CD4-positive, alpha-beta memory T cell (primary cell): ENCODE measurements around the gene CTDSP1. TPM values are rescaled to one million over a fixed set of nuclear protein-coding genes. Genes with fewer than 3 reads are reported as not detected.
A peak's percentile ranks its signal among the peaks of the same experiment; 100 is the strongest.

Source experiments
- CTCF ChIA-PET: fragments of 350-600 bp; sonication (Branson Sonifier 250); formaldehyde crosslinking; loops from one replicate; lab custom pipeline; 2021; ENCODE audit warnings: inconsistent platforms; ENCODE audit not compliant: partially characterized antibody; lab: Charles Lee
- POLR2A ChIA-PET: fragments of 350-600 bp; sonication (Branson Sonifier 250); formaldehyde crosslinking; loops from one replicate; lab custom pipeline; 2021; ENCODE audit not compliant: partially characterized antibody; lab: Charles Lee
- DNase-seq, 5 donors: peaks; one replicate each; pipeline versions ENCODE4 v3.0.0 to v3.0.0-alpha.2; 2020 to 2022; ENCODE audit warnings: mixed read lengths in 1 of 5
- H3K27ac ChIP-seq: one replicate; pipeline ENCODE4 v1.7.0; 2013; ENCODE audit warnings: low read depth, low read length
- H3K27me3 ChIP-seq: 2 replicates; pipeline ENCODE4 v1.7.0; 2013; ENCODE audit warnings: mild to moderate bottlenecking, low read length, moderate library complexity; ENCODE audit not compliant: insufficient read depth
- H3K36me3 ChIP-seq: 2 replicates; pipeline ENCODE4 v1.7.0; 2013; ENCODE audit warnings: mild to moderate bottlenecking, low read length, moderate library complexity; ENCODE audit not compliant: insufficient read depth
- H3K4me1 ChIP-seq: 2 replicates; pipeline ENCODE4 v1.7.0; 2013; ENCODE audit warnings: mild to moderate bottlenecking, low read length, moderate library complexity; ENCODE audit not compliant: insufficient read depth
- H3K4me3 ChIP-seq, 2 donors: one replicate each; pipeline ENCODE4 v1.7.0; 2013; ENCODE audit warnings: low read length in 2 of 2, mild to moderate bottlenecking in 1 of 2
- H3K9me3 ChIP-seq, 2 donors: one replicate each; pipeline ENCODE4 v1.7.0; 2013; ENCODE audit warnings: low read length in 2 of 2, control low read depth in 1 of 2; ENCODE audit not compliant: control insufficient read depth in 1 of 2
- H3K27ac Mint-ChIP-seq, 7 donors: one replicate each; pipeline ENCODE4 v1.8.0; 2020 to 2021; ENCODE audit warnings: mixed read lengths in 7 of 7, mild to moderate bottlenecking in 6 of 7, inconsistent platforms in 3 of 7, moderate library complexity in 3 of 7
- H3K27me3 Mint-ChIP-seq, 2 donors: one replicate each; pipeline ENCODE4 v1.8.0; 2020 to 2021; ENCODE audit warnings: mixed read lengths in 2 of 2
- H3K36me3 Mint-ChIP-seq, 2 donors: one replicate each; pipeline ENCODE4 v1.8.0; 2020 to 2021; ENCODE audit warnings: mixed read lengths in 2 of 2, inconsistent platforms in 1 of 2, mild to moderate bottlenecking in 1 of 2
- H3K4me1 Mint-ChIP-seq, 4 donors: one replicate each; pipeline ENCODE4 v1.8.0; 2020 to 2021; ENCODE audit warnings: mixed read lengths in 4 of 4, mild to moderate bottlenecking in 1 of 4
- H3K4me3 Mint-ChIP-seq, 8 donors: one replicate each; pipeline ENCODE4 v1.8.0; 2020 to 2021; ENCODE audit warnings: mixed read lengths in 8 of 8, mild to moderate bottlenecking in 7 of 8, moderate library complexity in 6 of 8, inconsistent platforms in 3 of 8
- H3K9me3 Mint-ChIP-seq, 8 donors: one replicate each; pipeline ENCODE4 v1.8.0; 2020 to 2021; ENCODE audit warnings: mixed read lengths in 8 of 8, mild to moderate bottlenecking in 5 of 8, inconsistent platforms in 3 of 8, moderate library complexity in 1 of 8
- intact Hi-C: fragments of 100-400 bp; cut with micrococcal nuclease; formaldehyde crosslinking; loops from one replicate; pipeline ENCODE4 v1.15.1; 2023
- polyA plus RNA-seq, 2 donors: library from polyadenylated mRNA; unstranded; fragments of 300-500 nt; fragmentation: Illumina TruSeq; gene quantifications; one replicate each; pipeline ENCODE4 v1.2.3, GENCODE V29; 2021
- total RNA-seq, 2 experiments: library from RNA; stranded (reverse); gene quantifications; one replicate each; pipeline ENCODE4 v1.2.3, GENCODE V29; 2021

CTDSP1 gene
- total and polyA plus RNA-seq, 4 experiments from 2014 or later, result 26.4 to 183 (median 110) TPM

GRCh38 chr2:218395456-218395825 lies 4.2 kb upstream of the CTDSP1 start:
- no peak overlapping the region for H3K4me3 ChIP-seq
- CTCF ChIA-PET, result interaction anchor here (1.0 to 6.6 kb wide), 8 partner anchors 11 to 123 kb away, joined by 3 to 62 read pairs (median 17); partner anchors contain the start of genes AAMP, CATIP, PNKD and TMBIM1
- peaks cover 15 to 51% (median 36%) of the 10 kb centered on the region in 4 donors for H3K4me1 Mint-ChIP-seq
- H3K36me3 Mint-ChIP-seq, result peaks cover 0 to 9% of the 10 kb centered on the region in 2 donors
- no peaks in the 10 kb centered on the region for H3K9me3 ChIP-seq
- no peaks in the 10 kb centered on the region for H3K27me3 ChIP-seq
- POLR2A ChIA-PET, result interaction anchor here (0.6 to 5.6 kb wide), 19 partner anchors 8 to 194 kb away, joined by 3 to 139 read pairs (median 10); partner anchors contain the start of genes AAMP, ARPC2, CATIP and PNKD
- H3K27me3 Mint-ChIP-seq, result no peaks in the 10 kb centered on the region
- intact Hi-C loops, result loop anchor here (5.0 kb wide), 3 partner anchors 502 to 857 kb away; partner anchors contain the start of genes CNPPD1, RETREG2, TUBA4A and TUBA4B
- H3K4me1 ChIP-seq, result peaks cover 48% of the 10 kb centered on the region
- H3K4me3 Mint-ChIP-seq, result peak overlapping the region; percentile 74 to 93 (median 88)
- peak overlapping the region; percentile 77 to 100 (median 92) for H3K27ac Mint-ChIP-seq
- DNase-seq, result no peak
- H3K36me3 ChIP-seq, result no peaks in the 10 kb centered on the region
- peaks cover 0 to 3% (median 0%) of the 10 kb centered on the region in 8 donors for H3K9me3 Mint-ChIP-seq
- H3K27ac ChIP-seq, result peak overlapping the region; percentile 89

GRCh38 chr2:218395826-218396687 lies 3.6 kb upstream of the CTDSP1 start:
- intact Hi-C loops, result loop anchor here (1.0 to 5.0 kb wide), 10 partner anchors 10 to 856 kb away; partner anchors contain the start of genes AAMP, CATIP, CNOT9 and CNPPD1
- peaks cover 49% of the 10 kb centered on the region for H3K4me1 ChIP-seq
- POLR2A ChIA-PET, result interaction anchor here (0.9 to 5.6 kb wide), 27 partner anchors 9 to 854 kb away, joined by 3 to 139 read pairs (median 7); partner anchors contain the start of genes AAMP, ARPC2, BCS1L and CATIP

GRCh38 chr2:218396688-218397462 lies 2.8 kb upstream of the CTDSP1 start:
- peaks cover 2% of the 10 kb centered on the region for H3K36me3 ChIP-seq
- H3K4me3 ChIP-seq, result peak overlapping the region; percentile 97 to 98
- H3K27ac ChIP-seq, result peak overlapping the region; percentile 89
- peak; percentile 82 to 91 (median 84) for DNase-seq
- H3K27me3 ChIP-seq, result no peaks in the 10 kb centered on the region
- CTCF ChIA-PET, result interaction anchor here (0.6 to 6.6 kb wide), 18 partner anchors 7 to 881 kb away, joined by 3 to 62 read pairs (median 4); partner anchors contain the start of genes AAMP, BCS1L, CATIP and PNKD
- no peaks in the 10 kb centered on the region for H3K9me3 ChIP-seq
- intact Hi-C loops, result loop anchor here (1.0 to 5.0 kb wide), 10 partner anchors 9 to 855 kb away; partner anchors contain the start of genes AAMP, CATIP, CNOT9 and CNPPD1
- Mint-ChIP-seq H3K27ac (peak overlapping the region; percentile 99 to 100 (median 99)), H3K9me3 (peaks cover 0 to 3% (median 0%) of the 10 kb centered on the region in 8 donors), H3K36me3 (peaks cover 0 to 17% of the 10 kb centered on the region in 2 donors), H3K4me1 (peaks cover 16 to 59% (median 41%) of the 10 kb centered on the region in 4 donors), H3K4me3 (peak overlapping the region; percentile 88 to 95 (median 93)), H3K27me3 (no peaks in the 10 kb centered on the region)
- POLR2A ChIA-PET, result interaction anchor here (0.6 to 5.6 kb wide), 31 partner anchors 10 to 858 kb away, joined by 3 to 139 read pairs (median 5); partner anchors contain the start of genes AAMP, ARPC2, BCS1L and CATIP
- H3K4me1 ChIP-seq, result peaks cover 57% of the 10 kb centered on the region

More at GRCh38 chr2:218395826-218396687, 3.6 kb upstream of the CTDSP1 start:
- peak; percentile 95 to 98 (median 96) for DNase-seq
- H3K4me3 Mint-ChIP-seq, result peak overlapping the region; percentile 88 to 95 (median 93)
- H3K4me3 ChIP-seq, result peak overlapping the region; percentile 97 to 98
- H3K27me3 Mint-ChIP-seq, result no peaks in the 10 kb centered on the region
- CTCF ChIA-PET, result interaction anchor here (0.6 to 6.6 kb wide), 18 partner anchors 8 to 882 kb away, joined by 3 to 62 read pairs (median 5); partner anchors contain the start of genes AAMP, BCS1L, CATIP and PNKD
- H3K27ac Mint-ChIP-seq, result peak overlapping the region; percentile 99 to 100 (median 99)
- H3K36me3 Mint-ChIP-seq, result peaks cover 0 to 9% of the 10 kb centered on the region in 2 donors
- H3K9me3 Mint-ChIP-seq, result peaks cover 0 to 3% (median 0%) of the 10 kb centered on the region in 8 donors
- no peaks in the 10 kb centered on the region for H3K36me3 ChIP-seq
- H3K27me3 ChIP-seq, result no peaks in the 10 kb centered on the region
- H3K27ac ChIP-seq, result peak overlapping the region; percentile 89
- H3K9me3 ChIP-seq, result no peaks in the 10 kb centered on the region
- peaks cover 15 to 51% (median 36%) of the 10 kb centered on the region in 4 donors for H3K4me1 Mint-ChIP-seq

GRCh38 chr2:218397463-218397819 lies 2.2 kb upstream of the CTDSP1 start:
- Histone ChIP-seq H3K4me1 (peaks cover 63% of the 10 kb centered on the region), H3K27me3 (no peaks in the 10 kb centered on the region), H3K4me3 (peak overlapping the region; percentile 97 to 98), H3K36me3 (peaks cover 8% of the 10 kb centered on the region), H3K9me3 (no peaks in the 10 kb centered on the region), H3K27ac (peak overlapping the region; percentile 89)
- ChIA-PET CTCF (interaction anchor here (0.8 to 6.6 kb wide), 5 partner anchors 9 to 178 kb away, joined by 3 to 62 read pairs (median 18); partner anchors contain the start of genes AAMP, CATIP, PNKD and TMBIM1), POLR2A (interaction anchor here (0.8 to 5.6 kb wide), 22 partner anchors 9 to 857 kb away, joined by 3 to 139 read pairs (median 6); partner anchors contain the start of genes AAMP, ARPC2, BCS1L and PNKD)
- Mint-ChIP-seq H3K36me3 (peaks cover 0 to 18% of the 10 kb centered on the region in 2 donors), H3K27me3 (no peaks in the 10 kb centered on the region), H3K27ac (peak overlapping the region; percentile 99 to 100 (median 99)), H3K4me3 (peak overlapping the region; percentile 88 to 95 (median 93)), H3K9me3 (peaks cover 0 to 3% (median 0%) of the 10 kb centered on the region in 8 donors), H3K4me1 (peaks cover 16 to 64% (median 43%) of the 10 kb centered on the region in 4 donors)
- intact Hi-C loops, result loop anchor here (2.0 to 5.0 kb wide), 4 partner anchors 313 to 855 kb away; partner anchors contain the start of genes CNPPD1, RETREG2, TTLL4 and TUBA4A
- peak in 1 of 5 donors; percentile 42 for DNase-seq

- Histone ChIP-seq H3K4me3 (peak overlapping the region; percentile 97 to 98), H3K27me3 (no peaks in the 10 kb centered on the region), H3K27ac (peak overlapping the region; percentile 89), H3K9me3 (no peaks in the 10 kb centered on the region), H3K36me3 (peaks cover 11% of the 10 kb centered on the region), H3K4me1 (peaks cover 68% of the 10 kb centered on the region)
- peaks cover 0 to 3% (median 0%) of the 10 kb centered on the region in 8 donors for H3K9me3 Mint-ChIP-seq
- H3K27me3 Mint-ChIP-seq, result no peaks in the 10 kb centered on the region
- H3K4me1 Mint-ChIP-seq, result peaks cover 16 to 66% (median 45%) of the 10 kb centered on the region in 4 donors
- ChIA-PET POLR2A (interaction anchor here (1.0 to 5.6 kb wide), 14 partner anchors 9 to 857 kb away, joined by 3 to 139 read pairs (median 12); partner anchors contain the start of genes AAMP, ARPC2, PNKD and TMBIM1), CTCF (interaction anchor here (3.0 to 6.6 kb wide), 2 partner anchors 105 to 125 kb away, joined by 36 to 62 read pairs; partner anchors contain the start of genes AAMP, PNKD and TMBIM1)
- intact Hi-C loops, result loop anchor here (2.0 to 5.0 kb wide), 6 partner anchors 181 to 854 kb away; partner anchors contain the start of genes ARPC2, BCS1L, CNPPD1 and RETREG2
- H3K36me3 Mint-ChIP-seq, result peaks cover 0 to 22% of the 10 kb centered on the region in 2 donors
- peak overlapping the region; percentile 88 to 95 (median 93) for H3K4me3 Mint-ChIP-seq
- peak overlapping the region; percentile 99 to 100 (median 99) for H3K27ac Mint-ChIP-seq
- peak; percentile 49 to 70 (median 56) for DNase-seq
Measured at GRCh38 chr2:218397820-218398436, 1.7 kb upstream of the CTDSP1 start.
